KG1 (cell line): ENCODE data around the gene WNK2.

Experiments used
- DNase-seq: peaks from one replicate; lab custom pipeline; 2025; lab: John Stamatoyannopoulos, UW

WNK2 gene

DNA sequence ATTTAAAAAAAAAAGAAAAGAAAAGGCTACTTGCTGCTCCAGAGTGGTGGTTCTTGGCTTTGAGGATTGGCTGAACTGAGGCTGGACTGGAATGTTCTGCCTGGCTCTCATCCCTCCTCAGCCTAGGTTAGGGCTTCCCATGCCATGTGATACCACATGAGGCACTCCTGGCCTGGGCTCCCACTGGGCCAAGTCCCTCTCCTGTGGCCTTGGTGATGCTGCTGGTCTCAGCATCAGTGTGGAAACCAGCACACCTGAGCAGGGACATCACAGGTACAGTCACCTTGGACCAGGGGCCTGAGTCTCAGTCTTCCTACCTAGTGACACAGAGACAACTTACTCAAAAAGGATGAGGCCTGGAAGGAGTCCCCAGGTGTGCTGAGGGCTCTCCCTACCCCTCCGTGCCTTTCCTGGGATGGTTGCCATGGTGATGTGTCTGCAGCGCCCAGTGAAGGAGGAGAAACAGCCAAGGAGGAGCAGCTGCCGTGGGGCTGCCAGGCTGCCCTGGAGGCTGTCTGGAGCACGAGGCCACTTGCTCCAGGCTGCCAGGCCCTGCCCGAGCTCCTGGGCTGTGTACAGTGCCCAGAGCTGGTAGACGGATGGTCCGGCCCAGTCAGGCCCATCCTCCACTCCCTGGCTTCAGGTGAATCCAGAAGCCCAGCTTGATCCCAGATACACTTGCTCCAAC is 71.0 kb downstream of the WNK2 start:
- no peak for DNase-seq

DNA sequence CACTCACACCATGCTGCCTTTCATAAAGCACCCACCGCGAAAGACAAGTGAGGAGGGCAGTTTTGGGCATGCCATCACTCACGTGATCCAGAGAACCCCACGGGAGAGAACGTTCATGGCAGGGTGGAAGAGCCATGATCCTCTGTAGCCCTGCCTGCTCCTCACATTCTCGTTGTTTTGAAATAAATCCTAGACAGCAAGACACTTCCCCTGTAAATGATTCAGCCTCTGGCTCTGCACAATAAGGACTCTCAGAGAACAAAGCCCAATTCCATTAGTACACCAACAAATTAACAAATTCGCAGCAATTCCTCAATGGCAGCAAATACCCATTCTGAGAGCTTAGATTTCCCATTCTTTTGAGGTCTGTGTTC is 71.5 kb downstream of the WNK2 start:
- DNase-seq = no peak

DNA sequence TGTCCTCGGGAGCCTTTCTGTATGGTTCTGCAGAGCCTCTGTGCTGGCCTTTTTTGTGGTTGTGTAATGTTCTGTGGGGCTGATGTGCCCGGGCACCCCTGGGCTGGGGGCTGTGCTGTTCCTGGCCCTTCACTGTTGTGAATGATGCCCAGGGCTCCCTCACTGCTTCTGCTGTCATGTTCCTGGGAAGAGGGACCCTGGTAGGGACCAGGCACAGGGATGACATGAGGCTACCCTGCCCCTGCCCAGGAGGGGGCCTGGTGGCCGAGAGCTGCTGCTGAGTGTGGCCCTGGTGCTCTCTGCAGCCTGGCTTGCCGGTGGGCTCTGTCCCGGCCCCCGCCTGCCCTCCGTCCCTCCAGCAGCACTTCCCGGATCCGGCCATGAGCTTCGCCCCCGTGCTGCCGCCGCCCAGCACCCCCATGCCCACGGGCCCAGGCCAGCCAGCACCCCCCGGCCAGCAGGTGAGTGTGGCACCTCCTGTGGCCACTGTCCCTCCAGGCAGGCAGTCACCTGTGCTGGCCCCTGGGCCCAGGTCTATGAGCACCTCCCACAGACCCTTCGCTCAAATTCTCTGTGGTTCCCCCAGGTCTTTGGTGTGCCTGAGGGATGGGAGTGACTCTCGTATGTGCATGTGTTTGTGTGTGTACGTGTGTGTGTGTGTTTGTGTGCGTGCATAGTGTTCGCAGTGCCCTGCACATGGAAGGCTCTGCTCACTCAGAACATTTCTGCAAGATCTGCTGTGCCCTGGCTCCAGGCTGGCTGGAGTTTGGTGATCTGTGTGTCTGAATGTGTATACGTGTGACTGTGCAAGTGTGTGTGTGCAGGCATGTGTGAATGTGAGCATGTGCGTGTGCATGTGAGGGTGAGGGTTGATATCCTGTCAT is 72.3 kb downstream of the WNK2 start:
- no peak for DNase-seq

- DNase-seq = no peak
Observed at GRCh38 chr9:93256878-93257807, 73.2 kb downstream of the WNK2 start.

DNA sequence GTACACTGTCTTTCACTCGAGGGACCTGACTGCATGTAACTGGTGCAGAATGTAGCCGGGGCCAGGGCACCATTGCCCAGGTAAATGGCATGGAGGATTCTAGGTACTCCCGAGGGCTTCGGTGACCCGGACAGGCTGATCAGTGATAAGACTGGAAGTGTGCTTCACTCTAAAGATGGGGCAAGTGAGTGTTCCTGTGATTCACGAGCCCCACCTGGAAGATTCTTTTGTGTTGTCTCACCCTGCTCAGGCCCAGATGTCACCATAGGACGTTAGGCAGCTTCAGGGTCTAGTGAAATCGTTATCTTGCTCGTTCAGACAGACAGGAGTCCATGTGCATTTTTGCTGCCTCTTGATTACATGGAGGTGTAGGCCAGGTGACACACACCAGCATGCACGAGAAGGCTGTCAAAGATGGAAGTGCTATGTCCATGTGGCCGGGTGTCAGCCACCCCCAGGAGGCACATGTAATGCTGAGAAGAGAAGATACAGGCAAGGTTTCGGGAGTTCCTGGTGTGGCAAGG is 73.9 kb downstream of the WNK2 start:
- no peak for DNase-seq

DNA sequence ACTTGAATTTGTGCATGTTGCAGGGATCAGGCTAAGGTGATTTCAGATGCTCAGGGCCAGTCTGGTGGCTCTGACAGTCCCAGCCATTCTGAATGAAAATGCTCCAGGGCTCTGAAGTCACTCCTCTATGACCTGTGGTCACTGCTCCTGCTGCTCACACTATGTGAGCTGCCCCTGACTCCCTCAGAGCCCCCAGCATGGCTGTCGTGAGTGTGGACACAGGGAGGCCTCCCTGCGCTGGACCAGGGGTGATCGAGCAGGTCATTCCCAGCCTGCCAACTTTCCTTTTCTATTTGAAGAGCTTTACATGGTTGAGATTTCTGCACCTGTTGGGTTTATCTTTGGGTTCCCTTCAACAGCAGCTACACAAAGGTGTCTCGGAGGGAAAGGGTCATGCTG is 74.5 kb downstream of the WNK2 start:
- DNase-seq = no peak

DNA sequence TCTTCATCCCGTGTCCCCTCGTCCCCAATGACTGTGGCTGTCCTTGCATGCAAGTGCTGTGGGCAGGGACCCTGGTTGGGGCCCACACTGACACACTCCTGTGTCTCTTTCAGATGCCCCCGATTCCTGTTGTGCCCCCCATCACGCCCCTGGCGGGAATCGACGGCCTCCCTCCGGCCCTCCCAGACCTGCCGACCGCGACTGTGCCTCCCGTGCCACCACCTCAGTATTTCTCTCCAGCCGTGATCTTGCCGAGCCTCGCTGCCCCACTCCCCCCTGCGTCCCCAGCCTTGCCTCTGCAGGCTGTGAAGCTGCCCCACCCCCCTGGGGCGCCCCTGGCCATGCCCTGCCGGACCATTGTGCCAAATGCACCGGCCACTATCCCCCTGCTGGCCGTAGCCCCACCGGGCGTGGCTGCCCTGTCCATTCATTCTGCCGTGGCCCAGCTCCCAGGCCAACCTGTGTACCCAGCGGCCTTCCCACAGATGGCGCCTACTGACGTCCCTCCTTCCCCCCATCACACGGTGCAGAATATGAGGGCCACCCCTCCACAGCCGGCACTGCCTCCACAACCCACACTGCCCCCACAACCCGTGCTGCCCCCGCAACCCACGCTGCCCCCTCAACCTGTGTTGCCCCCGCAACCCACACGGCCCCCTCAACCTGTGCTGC is 75.0 kb downstream of the WNK2 start:
- no peak for DNase-seq

DNA sequence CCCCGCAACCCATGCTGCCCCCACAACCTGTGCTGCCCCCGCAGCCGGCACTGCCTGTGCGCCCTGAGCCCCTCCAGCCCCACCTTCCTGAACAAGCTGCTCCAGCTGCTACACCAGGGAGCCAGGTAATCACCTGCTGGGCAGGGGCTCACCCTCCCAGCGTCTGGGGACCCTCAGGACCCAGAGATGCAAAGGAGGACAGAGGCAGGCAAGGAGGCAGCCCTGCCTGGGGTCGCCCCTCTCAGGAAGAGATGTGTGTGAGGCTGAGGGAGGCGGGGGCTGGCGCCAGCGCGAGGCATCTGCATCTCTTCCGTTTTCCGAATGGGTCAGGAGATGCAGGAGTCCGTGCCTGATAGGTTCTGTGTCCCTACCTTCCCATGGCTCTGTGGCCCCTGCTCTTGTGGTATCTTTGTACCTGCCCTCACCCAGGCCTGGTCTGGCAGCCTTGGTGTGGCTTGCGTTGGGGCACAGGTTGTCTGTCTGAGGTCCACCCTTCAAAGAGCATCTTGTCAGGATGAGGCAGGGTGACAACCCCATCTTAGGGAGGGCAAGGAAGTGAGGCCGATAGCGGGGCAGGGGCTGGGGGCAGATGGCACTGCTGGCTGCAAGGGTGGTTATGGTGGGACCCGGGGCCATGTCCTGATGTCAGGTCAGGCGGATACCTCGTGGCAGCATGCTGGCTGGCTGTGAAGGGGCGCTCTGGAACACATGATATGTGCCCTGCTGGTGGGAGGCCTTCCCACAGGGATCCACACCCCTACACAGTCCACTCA is 75.7 kb downstream of the WNK2 start:
- DNase-seq = no peak

- no peak for DNase-seq
Observed at GRCh38 chr9:93260263-93261066, 76.5 kb downstream of the WNK2 start.

DNA sequence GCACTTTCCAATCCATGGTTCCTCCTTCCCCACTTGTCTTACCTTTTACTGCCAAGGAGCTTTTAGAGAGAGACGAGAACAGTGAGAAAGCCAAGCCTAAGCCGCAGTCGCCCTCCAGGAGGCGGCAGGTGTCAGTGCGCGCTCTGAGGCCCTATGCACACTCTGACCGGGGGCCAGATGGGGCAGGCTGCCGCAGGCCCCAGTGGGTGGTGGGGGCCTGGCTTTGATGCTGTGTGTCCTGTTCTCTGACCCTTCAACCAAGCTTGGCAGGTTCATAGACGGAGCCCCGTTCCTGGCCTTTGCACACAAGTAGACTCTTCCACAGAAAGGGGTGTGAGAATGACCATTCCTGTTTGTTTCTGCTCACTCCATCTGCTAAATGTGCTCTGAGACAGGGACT is 77.3 kb downstream of the WNK2 start:
- no peak for DNase-seq

DNA sequence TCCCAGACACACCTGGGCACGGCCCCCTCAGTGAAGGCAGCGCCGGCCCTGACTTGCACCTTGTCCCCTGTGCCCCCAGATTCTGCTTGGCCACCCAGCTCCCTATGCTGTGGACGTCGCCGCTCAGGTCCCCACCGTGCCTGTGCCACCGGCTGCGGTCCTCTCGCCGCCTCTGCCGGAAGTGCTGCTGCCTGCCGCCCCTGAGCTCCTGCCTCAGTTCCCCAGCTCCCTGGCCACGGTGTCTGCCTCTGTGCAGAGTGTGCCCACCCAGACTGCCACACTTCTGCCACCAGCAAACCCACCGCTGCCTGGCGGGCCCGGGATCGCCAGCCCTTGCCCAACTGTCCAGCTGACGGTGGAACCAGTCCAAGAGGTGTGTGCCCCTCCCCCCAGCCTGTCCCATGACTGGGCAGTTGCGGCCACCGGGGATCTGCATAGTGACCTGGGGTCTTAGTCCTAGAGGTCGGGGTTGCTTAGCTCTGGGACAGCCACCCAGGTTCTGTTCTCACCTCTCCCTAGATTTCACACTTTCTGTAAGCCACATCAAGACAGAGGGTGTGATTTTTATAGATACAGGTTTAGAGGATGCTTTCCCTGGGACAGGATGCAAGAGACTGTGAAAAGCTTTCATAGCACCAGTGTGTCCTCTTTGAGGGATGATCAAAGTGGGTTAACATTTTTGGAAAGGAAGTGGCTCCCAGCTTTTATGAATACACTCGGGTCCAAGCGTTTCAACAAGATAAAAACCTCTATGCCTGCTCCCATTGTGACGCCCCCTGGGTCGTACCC is 78.0 kb downstream of the WNK2 start:
- no peak for DNase-seq

DNA sequence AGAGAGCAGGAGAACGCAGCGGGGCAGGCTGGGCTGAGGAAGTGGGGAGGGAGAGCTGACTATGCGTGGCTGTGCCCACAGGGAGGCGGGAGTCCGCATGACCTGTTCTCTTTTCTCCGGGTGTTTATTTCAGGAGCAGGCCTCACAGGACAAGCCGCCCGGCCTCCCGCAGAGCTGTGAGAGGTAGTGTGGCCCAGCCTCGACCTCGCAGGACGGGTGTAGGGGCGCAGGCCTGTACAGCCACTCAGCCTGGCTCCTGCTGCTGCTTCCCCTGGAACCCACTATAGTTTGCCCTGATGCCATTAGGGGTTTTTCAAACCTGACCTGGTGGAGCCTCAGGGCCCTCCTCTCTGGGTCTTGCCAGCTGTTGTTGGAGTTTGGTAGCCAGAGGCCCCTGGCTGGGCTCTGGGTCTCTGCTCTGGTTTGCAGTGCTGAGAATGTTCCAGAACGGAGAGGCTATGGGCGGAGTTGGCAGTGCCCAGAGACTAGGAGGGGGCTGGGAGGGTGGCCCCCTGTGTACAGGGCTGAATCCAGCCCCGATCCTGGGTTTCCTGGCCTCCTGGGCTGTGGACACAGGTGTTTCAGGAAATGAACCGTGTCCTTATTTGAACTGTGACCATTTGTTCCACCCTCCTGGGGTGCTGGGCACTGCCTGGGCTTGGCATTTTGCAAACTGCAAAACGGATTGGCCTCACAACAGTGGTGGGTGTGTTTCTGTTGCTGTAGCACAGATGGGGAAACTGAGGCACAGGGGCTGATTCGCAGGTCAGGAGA is 78.8 kb downstream of the WNK2 start:
- no peak for DNase-seq

GRCh38 chr9:93263334-93264229 is 79.6 kb downstream of the WNK2 start:
- no peak for DNase-seq

- no peak for DNase-seq
Observed at GRCh38 chr9:93264338-93265125, 80.6 kb downstream of the WNK2 start.

DNA sequence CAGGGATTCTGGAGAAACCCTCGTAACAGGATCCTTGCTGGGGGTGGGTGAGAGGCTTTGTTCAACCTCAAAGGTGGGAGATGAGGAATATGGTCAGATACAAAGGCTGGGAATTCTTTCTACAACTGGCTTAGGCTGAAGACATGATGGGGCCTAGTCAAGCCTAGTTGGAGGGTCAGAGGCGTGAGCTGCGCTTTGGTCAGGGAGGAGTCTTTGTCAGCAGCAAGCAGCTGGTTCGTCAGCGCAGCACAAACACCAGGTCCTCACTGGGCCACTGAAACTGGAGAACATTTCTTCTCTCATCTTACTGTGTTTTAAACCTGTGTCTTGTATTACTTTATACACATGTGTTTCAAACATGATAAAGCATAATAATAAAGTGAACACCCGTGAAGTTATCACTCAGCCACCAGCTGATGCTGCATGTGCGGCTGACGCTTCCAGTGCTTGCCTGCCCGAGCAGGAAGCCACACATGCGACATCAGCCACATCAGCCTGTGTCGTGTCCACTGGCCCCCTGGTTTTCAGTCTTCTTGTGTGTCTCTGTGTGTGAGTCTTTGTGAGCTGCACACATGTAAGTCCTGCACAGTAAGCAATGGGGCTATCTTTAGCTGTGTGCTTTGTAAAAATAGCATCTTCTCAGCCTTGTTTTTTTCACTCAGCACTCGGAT is 81.5 kb downstream of the WNK2 start:
- DNase-seq = no peak

DNA sequence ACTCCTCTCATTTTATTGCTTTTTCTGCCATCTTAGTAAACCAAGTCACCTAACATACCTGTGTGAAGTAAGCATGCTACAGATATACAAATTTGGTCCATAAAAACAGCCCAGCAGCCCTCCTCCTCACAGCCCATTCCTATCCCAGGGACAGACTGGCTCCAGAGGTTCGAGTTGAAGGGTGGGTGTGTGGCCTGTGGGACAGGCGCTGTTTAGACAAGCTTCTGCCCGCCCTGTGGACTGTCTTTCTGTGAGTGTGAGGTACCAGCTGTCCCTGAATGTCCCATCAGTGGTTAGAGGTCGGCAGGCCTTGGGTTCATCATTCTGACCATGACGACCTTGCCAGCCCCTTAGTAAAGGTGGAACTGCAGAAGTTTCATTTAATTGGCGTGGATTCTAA is 82.0 kb downstream of the WNK2 start:
- DNase-seq = no peak
